ENCODE measurements around the gene TOGARAM1. TPM values are rescaled to one million over a fixed set of nuclear protein-coding genes. Genes with fewer than 3 reads are reported as not detected.

The TOGARAM1 gene
- total and polyA plus RNA-seq, 2 donors (not counting 3 experiments of a cell fraction or from before 2014, with no cell fraction given) = 4.2 to 13.8 TPM

GRCh38 chr14:44979273-44979672 is 17.3 kb downstream of the TOGARAM1 start:
- FAIRE-seq (no peak), DNase-seq (ENCODE audit: low read depth, low spot score) (no peak)
- Histone ChIP-seq H2AFZ (ENCODE audit: low read depth, low read length) (no peak overlapping the region), H3K9me3 (replicated peaks; ENCODE audit: control insufficient read depth, insufficient read depth, low read length) (no peaks in the 10 kb centered on the region), H3K27me3 (ENCODE audit: control insufficient read depth in 2 of 2, insufficient read depth in 2 of 2, low read length in 2 of 2) (no peaks in the 10 kb centered on the region), H3K4me2 (ENCODE audit: insufficient read depth, low read length) (no peak overlapping the region), H3K79me2 (ENCODE audit: control insufficient read depth, insufficient read depth, low read length) (peaks cover 20% of the 10 kb centered on the region), H4K20me1 (replicated peaks; ENCODE audit: control insufficient read depth, extremely low read depth, insufficient read depth, low read length) (no peaks in the 10 kb centered on the region), H3K9ac (replicated peaks; ENCODE audit: extremely low read depth, insufficient read depth, low read length) (no peak overlapping the region), H3K36me3 (ENCODE audit: control insufficient read depth in 2 of 2, extremely low read depth in 1 of 2, insufficient read depth in 2 of 2, low read length in 2 of 2) (no peaks in the 10 kb centered on the region), H3K4me1 (ENCODE audit: control insufficient read depth, extremely low read depth, insufficient read depth, low read length) (no peaks in the 10 kb centered on the region), H3K9me1 (replicated peaks; ENCODE audit: control insufficient read depth, extremely low read depth, insufficient read depth, low read length) (no peaks in the 10 kb centered on the region), H3K27ac (ENCODE audit: insufficient read depth, low read depth, low read length) (no peak overlapping the region), H3K4me3 (replicated peaks in 1 of 3; ENCODE audit: insufficient read depth in 1 of 3, low read depth in 1 of 3, low read length in 3 of 3) (no peak overlapping the region)
- intact Hi-C loops (cut with micrococcal nuclease) = no loop called here
- TF ChIP-seq POLR2A (IDR thresholded peaks at IDR 0.05; ENCODE audit: low read depth, low read length) (no peak), CTCF (IDR thresholded peaks at IDR 0.05; ENCODE audit: extremely low read depth in 1 of 2, insufficient read depth in 1 of 2, low read depth in 1 of 2, low read length in 2 of 2) (no peak), JUN (IDR thresholded peaks at IDR 0.05; ENCODE audit: borderline replicate concordance, insufficient read depth, insufficient read length, low read depth) (no peak), FOS (IDR thresholded peaks at IDR 0.05; ENCODE audit: borderline replicate concordance, insufficient read depth, low read length) (no peak), MAX (IDR thresholded peaks at IDR 0.05; ENCODE audit: insufficient read depth, insufficient read length) (no peak), EZH2 (IDR thresholded peaks at IDR 0.05; ENCODE audit: borderline replicate concordance, low read depth, low read length, severe bottlenecking) (no peak), MYC (IDR thresholded peaks at IDR 0.05; ENCODE audit: low read depth, low read length) (no peak), POLR2AphosphoS5 (IDR thresholded peaks at IDR 0.05; ENCODE audit: insufficient read depth, low read depth, low read length) (no peak), GATA2 (IDR thresholded peaks at IDR 0.05; ENCODE audit: insufficient read depth, insufficient read length, low read depth, low read length) (no peak)
- ChIA-PET POLR2A (no interaction called here), CTCF (interaction anchor here (1.2 kb wide), 1 partner anchor 16 kb away, joined by 3 read pairs; no protein-coding TSS in a partner anchor)
- dilution Hi-C loops (cut with MboI; ENCODE audit: extremely low pct_ligation_motif_present, low sequenced_read_pairs) = no loop called here
- no TSS peak for BruUV-seq (replicated peaks)

All from endothelial cell of umbilical vein (primary cell).